GM23248 (cell line): ENCODE results near the gene TAF8. TPM values are rescaled to one million over a fixed set of nuclear protein-coding genes. Genes with fewer than 3 reads are reported as not detected.

Experiments used
- DNase-seq: peaks from one replicate; pipeline ENCODE4 v3.0.0-alpha.2; 2015
- H2AFZ ChIP-seq: fragments of 200-600 bp; sonication (generic); 2 replicates; pipeline ENCODE4 v1.6.1; 2016; ENCODE audit warnings: antibody characterized with exemption
- H3F3A ChIP-seq: fragments of 200-600 bp; sonication (generic); 2 replicates; pipeline ENCODE4 v1.6.1; 2016; ENCODE audit warnings: mild to moderate bottlenecking, antibody characterized with exemption, mixed run types; ENCODE audit not compliant: insufficient read depth
- H3K27ac ChIP-seq: fragments of 200-600 bp; sonication (generic); 2 replicates; pipeline ENCODE4 v1.5.1; 2016; ENCODE audit warnings: mild to moderate bottlenecking
- H3K27me3 ChIP-seq: fragments of 200-600 bp; sonication (generic); replicated peaks from 2 replicates; pipeline ENCODE4 v1.6.1; 2016; ENCODE audit warnings: mild to moderate bottlenecking; ENCODE audit not compliant: insufficient read depth
- H3K36me3 ChIP-seq: fragments of 200-600 bp; sonication (generic); 2 replicates; pipeline ENCODE4 v1.6.1; 2016; ENCODE audit warnings: low read depth, mild to moderate bottlenecking
- H3K4me1 ChIP-seq: fragments of 200-600 bp; sonication (generic); 2 replicates; pipeline ENCODE4 v1.6.1; 2016; ENCODE audit warnings: mild to moderate bottlenecking; ENCODE audit not compliant: insufficient read depth
- H3K4me2 ChIP-seq: fragments of 200-600 bp; sonication (generic); one replicate; pipeline ENCODE4 v1.6.1; 2016; ENCODE audit warnings: mild to moderate bottlenecking; ENCODE audit not compliant: unreplicated experiment
- H3K4me3 ChIP-seq: fragments of 200-600 bp; sonication (generic); 2 replicates; pipeline ENCODE4 v1.5.1; 2016; ENCODE audit warnings: mild to moderate bottlenecking
- H3K79me2 ChIP-seq: fragments of 200-600 bp; sonication (generic); 2 replicates; pipeline ENCODE4 v1.6.1; 2016; ENCODE audit warnings: mild to moderate bottlenecking; ENCODE audit not compliant: insufficient read depth
- H3K9ac ChIP-seq: fragments of 200-600 bp; sonication (generic); 2 replicates; pipeline ENCODE4 v1.6.1; 2016; ENCODE audit warnings: mild to moderate bottlenecking
- H3K9me2 ChIP-seq: fragments of 200-600 bp; sonication (generic); 2 replicates; pipeline ENCODE4 v1.6.1; 2016; ENCODE audit warnings: mixed run types, mild to moderate bottlenecking, moderate library complexity; ENCODE audit not compliant: insufficient read depth
- H3K9me3 ChIP-seq: fragments of 200-600 bp; sonication (generic); one replicate; pipeline ENCODE4 v1.6.1; 2017; ENCODE audit warnings: low read depth
- H4K20me1 ChIP-seq: fragments of 200-600 bp; sonication (generic); 2 replicates; pipeline ENCODE4 v1.6.0; 2016; ENCODE audit not compliant: insufficient read depth
- EZH2 ChIP-seq: fragments of 200-600 bp; sonication (generic); IDR thresholded peaks from 2 replicates; pipeline ENCODE4 v1.6.1; 2018; ENCODE audit warnings: antibody characterized with exemption, mild to moderate bottlenecking; ENCODE audit not compliant: insufficient read depth, poor library complexity, severe bottlenecking
- EZH2phosphoT487 ChIP-seq: fragments of 200-600 bp; sonication (generic); IDR thresholded peaks from 2 replicates; pipeline ENCODE4 v1.6.1; 2018; ENCODE audit warnings: antibody characterized with exemption, moderate library complexity, mild to moderate bottlenecking, low read depth; ENCODE audit not compliant: insufficient read depth
- whole genome bisulfite sequencing, 2 experiments: methylation state at CpG; one replicate each; pipeline ENCODE4 v1.1.6; 2015 to 2017; ENCODE audit warnings: low lambda C conversion rate in 2 of 2, low coverage in 1 of 2; ENCODE audit errors: missing lambda C conversion rate in 2 of 2; 5-methylcytosine and 5-hydroxymethylcytosine counted together
- in situ Hi-C: fragments of 300-500 bp; cut with MboI; formaldehyde crosslinking; loops from 2 replicates; pipeline ENCODE4 v1.15.0; 2020
- polyA plus RNA-seq: library from polyadenylated mRNA; unstranded; fragments of >200 nt; fragmentation: Nextera tagmentation; extraction: Ambion mirVana; gene quantifications from 2 replicates; pipeline ENCODE4 v1.2.1, GENCODE V29; 2016
- total RNA-seq: library from RNA; depleted of rRNA; stranded (reverse); fragments of >200 nt; shearing (Covaris generic); gene quantifications from 2 replicates; pipeline ENCODE4 v1.2.3, GENCODE V29; 2014

TAF8 gene
- total and polyA plus RNA-seq, 2 experiments from 2014 or later: 7.4 to 8.6 TPM

DNA sequence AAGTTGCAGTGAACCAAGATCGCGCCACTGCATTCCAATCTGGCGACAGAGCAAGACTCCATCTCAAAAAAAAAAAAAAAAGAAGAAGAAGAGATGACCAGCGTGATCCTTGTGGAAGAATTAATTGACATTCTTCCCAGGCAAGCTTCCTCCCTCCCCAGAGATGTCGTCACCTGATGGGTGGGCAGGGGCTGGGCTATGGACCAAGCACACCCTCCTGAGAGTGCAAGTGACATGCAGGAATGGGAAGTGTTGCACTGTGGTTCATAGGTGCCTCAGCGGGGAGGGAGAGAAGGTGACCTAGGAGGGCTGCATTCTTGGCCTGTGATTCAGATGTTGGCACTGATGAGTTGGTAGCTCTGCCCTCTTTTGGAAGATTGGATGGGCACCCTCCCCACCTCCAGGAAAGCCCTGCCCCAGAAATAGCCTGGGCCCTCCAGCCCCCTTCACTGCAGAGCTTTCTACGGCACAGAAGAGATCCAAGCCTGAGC is 37.8 kb downstream of the TAF8 start:
- Histone ChIP-seq H2AFZ (no peak overlapping the region), H3K79me2 (no peaks in the 10 kb centered on the region)

DNA sequence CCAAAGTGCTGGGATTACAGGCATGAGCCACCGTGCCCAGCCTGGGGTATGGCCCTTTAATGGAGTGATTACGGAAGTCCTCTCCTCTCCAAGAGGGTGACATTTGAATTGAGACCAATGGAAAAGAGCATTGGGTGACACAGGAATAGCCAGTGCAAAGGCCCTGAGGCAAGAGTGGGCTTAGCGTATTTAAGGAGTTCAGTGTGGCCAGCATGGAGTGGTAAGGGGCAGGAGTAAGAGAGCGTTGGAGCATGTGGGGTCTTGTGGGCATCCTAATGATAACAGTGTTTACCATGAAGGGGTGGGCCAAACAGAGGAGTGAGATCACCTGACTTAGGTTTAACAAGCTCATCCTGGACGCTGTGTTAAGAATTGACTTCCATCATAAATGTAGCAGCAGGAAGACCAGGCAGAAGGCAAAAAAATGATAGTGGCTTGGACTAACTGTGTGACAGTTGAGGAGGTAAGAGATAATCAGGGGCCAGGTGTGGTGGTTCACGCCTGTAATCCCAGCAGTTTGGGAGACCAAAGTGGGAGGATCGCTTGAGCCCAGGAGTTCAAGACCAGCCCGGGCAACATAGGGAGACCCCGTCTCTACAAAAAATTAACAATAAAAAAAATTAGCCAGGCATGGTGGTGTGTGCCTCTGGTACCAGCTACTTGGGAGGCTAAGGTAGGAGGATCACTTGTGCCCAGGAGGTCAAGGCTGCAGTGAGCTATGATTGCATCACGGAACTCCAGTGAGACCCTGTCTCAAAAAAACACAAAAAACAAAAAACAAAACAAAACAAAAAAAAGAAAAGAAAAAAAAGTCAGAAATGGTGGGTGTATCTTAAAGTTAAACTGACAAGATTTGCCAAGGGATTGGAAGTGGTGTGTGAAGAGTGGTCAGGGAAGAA is 40.7 kb downstream of the TAF8 start:
- Histone ChIP-seq H3K9me2 (no peaks in the 10 kb centered on the region), H3F3A (no peaks in the 10 kb centered on the region), H2AFZ (no peak overlapping the region), H3K79me2 (no peaks in the 10 kb centered on the region), H3K9ac (no peak overlapping the region), H3K4me3 (no peak overlapping the region), H3K36me3 (no peaks in the 10 kb centered on the region), H3K4me2 (no peak overlapping the region), H4K20me1 (no peaks in the 10 kb centered on the region), H3K4me1 (no peaks in the 10 kb centered on the region), H3K27ac (no peak overlapping the region), H3K27me3 (no peaks in the 10 kb centered on the region), H3K9me3 (no peaks in the 10 kb centered on the region)
- in situ Hi-C loops: no loop called here
- TF ChIP-seq EZH2phosphoT487 (no peak), EZH2 (no peak)
- no peak for DNase-seq
- 83 to 86% methylated on average over 10 of the region's 10 CpGs for WGBS, 2 experiments

More for the DNA sequence above, 37.8 kb downstream of the TAF8 start:
- Histone ChIP-seq H3K4me3 (no peak overlapping the region), H3K9me3 (no peaks in the 10 kb centered on the region), H4K20me1 (no peaks in the 10 kb centered on the region), H3K4me1 (no peaks in the 10 kb centered on the region), H3K36me3 (no peaks in the 10 kb centered on the region), H3F3A (no peaks in the 10 kb centered on the region), H3K9ac (no peak overlapping the region), H3K27ac (no peak overlapping the region), H3K9me2 (no peaks in the 10 kb centered on the region), H3K4me2 (no peak overlapping the region), H3K27me3 (no peaks in the 10 kb centered on the region)
- TF ChIP-seq EZH2 (no peak), EZH2phosphoT487 (no peak)
- 91% methylated on average over 7 of the region's 7 CpGs for WGBS, 2 experiments
- in situ Hi-C loops: no loop called here
- no peak for DNase-seq

DNA sequence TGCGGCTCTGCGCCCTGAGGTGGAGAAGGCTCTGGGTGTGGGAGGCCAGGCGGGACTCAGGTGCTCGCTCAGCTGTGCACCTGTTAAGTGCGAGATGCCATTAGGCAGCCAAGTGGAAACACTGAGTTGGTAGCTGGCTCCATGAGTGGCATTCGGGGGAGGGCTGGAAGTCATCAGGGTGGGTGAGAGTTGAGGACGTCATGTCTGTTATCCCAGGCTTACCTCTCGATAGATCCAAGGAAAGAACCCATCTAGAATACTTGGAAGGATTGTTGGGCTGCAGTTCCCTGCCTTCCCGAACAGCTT is 41.3 kb downstream of the TAF8 start:
- TF ChIP-seq EZH2phosphoT487 (no peak), EZH2 (no peak)
- H3K4me3 ChIP-seq: no peak overlapping the region
- no peak for DNase-seq
- in situ Hi-C loops: no loop called here
- H3K4me2 ChIP-seq: no peak overlapping the region
- H3K9me2 ChIP-seq: no peaks in the 10 kb centered on the region
- no peaks in the 10 kb centered on the region for H3K36me3 ChIP-seq
- H3K9me3 ChIP-seq: no peaks in the 10 kb centered on the region
- H3K27me3 ChIP-seq: no peaks in the 10 kb centered on the region
- H2AFZ ChIP-seq: no peak overlapping the region
- H3K4me1 ChIP-seq: no peaks in the 10 kb centered on the region
- no peaks in the 10 kb centered on the region for H3K79me2 ChIP-seq
- no peak overlapping the region for H3K27ac ChIP-seq
- H3K9ac ChIP-seq: no peak overlapping the region
- no peaks in the 10 kb centered on the region for H3F3A ChIP-seq
- 43 to 48% methylated on average over 9 of the region's 9 CpGs for WGBS, 2 experiments
- no peaks in the 10 kb centered on the region for H4K20me1 ChIP-seq

DNA sequence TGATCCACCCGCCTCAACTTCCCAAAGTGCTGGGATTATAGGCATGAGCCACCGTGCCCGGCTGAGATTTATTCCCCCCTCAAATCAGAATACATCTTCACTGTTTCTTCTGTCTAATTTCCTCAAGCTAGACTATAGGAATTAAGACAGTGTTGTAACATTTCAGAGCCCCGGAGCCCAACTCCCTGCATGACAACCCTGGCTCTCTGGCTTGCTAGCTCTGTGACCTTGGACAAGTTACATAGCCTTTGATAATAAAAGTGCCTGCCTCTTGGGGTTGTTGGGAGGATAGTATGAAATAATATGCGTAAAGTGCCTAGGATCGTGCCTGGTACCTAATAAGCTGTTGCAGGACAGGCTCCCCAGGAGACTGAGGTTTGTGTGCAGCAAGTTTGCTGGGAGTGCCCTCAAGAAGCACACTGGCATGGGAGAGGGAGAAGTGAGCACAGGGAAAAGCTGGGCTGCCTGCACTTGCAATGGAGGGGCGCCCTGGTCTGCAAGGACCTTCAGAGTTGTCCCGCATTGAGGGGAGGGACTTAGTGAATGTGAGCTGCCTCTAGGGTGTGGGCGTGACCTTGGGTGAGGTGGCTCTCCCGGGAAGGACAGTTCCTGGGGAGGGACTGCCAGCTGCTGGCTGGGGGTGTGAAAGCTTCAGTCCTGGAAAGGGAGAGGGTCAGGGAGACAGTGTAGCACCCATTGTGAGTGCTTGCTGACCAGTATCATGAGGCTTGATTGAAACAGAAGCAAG is 43.4 kb downstream of the TAF8 start:
- no peaks in the 10 kb centered on the region for H3K79me2 ChIP-seq
- no peak for TF ChIP-seq EZH2
- no peak for TF ChIP-seq EZH2phosphoT487
- H3K27ac ChIP-seq: no peak overlapping the region
- H3K4me2 ChIP-seq: no peak overlapping the region
- no peak overlapping the region for H3K9ac ChIP-seq
- no peaks in the 10 kb centered on the region for H4K20me1 ChIP-seq
- H3K4me1 ChIP-seq: peaks cover under 1% of the 10 kb centered on the region; the same call in 1 of the 2 replicates
- H3K9me2 ChIP-seq: no peaks in the 10 kb centered on the region
- peak; percentile 30 for DNase-seq
- 59 to 61% methylated on average over 10 of the region's 10 CpGs for WGBS, 2 experiments
- no peak overlapping the region for H3K4me3 ChIP-seq
- H3F3A ChIP-seq: no peaks in the 10 kb centered on the region
- no peaks in the 10 kb centered on the region for H3K36me3 ChIP-seq
- in situ Hi-C loops: no loop called here
- no peak overlapping the region for H2AFZ ChIP-seq
- no peaks in the 10 kb centered on the region for H3K9me3 ChIP-seq
- H3K27me3 ChIP-seq: no peaks in the 10 kb centered on the region
